ENCODE data around the gene SLAMF7. TPM values are rescaled to one million over a fixed set of nuclear protein-coding genes. Genes with fewer than 3 reads are reported as not detected.
"Not testable (repeated sequence)": the region's sequence is repeated elsewhere in the genome, so short reads cannot be mapped to it uniquely, and the experiment has no call there.

Gene SLAMF7
- total RNA-seq, 4 donors from 2014 or later = 0.91 to 8.0 (median 4.5) TPM

DNA sequence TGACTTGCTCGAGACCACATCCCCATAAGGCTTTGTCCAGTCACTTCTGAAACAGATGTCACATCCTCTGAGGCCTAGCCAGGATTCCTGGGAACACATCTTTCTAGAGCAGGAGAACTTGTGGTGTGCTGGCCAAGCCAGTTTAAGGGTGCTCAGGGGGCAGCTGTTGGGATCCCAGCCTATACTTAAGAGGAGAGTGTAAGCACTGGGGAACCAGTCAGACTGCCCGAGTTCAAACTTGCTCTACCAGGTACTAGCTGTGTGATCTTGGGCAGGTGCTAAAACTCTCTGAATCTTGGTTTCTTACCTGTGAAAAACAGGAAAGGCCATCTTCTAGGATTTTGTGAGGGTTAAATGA lies 41.3 kb downstream of the SLAMF7 start:
- no peak for DNase-seq (ENCODE audit: low spot score in 2 of 2)
- TF ChIP-seq POLR2A (IDR thresholded peaks at IDR 0.05) = no peak
- TF ChIP-seq, protein P1, sequence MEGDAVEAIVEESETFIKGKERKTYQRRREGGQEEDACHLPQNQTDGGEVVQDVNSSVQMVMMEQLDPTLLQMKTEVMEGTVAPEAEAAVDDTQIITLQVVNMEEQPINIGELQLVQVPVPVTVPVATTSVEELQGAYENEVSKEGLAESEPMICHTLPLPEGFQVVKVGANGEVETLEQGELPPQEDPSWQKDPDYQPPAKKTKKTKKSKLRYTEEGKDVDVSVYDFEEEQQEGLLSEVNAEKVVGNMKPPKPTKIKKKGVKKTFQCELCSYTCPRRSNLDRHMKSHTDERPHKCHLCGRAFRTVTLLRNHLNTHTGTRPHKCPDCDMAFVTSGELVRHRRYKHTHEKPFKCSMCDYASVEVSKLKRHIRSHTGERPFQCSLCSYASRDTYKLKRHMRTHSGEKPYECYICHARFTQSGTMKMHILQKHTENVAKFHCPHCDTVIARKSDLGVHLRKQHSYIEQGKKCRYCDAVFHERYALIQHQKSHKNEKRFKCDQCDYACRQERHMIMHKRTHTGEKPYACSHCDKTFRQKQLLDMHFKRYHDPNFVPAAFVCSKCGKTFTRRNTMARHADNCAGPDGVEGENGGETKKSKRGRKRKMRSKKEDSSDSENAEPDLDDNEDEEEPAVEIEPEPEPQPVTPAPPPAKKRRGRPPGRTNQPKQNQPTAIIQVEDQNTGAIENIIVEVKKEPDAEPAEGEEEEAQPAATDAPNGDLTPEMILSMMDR (IDR thresholded peaks at IDR 0.05) = no peak
- 71 to 79% methylated on average over 2 of the region's 2 CpGs for WGBS, 2 donors
- intact Hi-C loops (cut with DNase I; ENCODE audit: low total_unique reads) = no loop called here
- H3K4me3 ChIP-seq (ENCODE audit: low read depth, poor library complexity, severe bottlenecking) = no peak overlapping the region

DNA sequence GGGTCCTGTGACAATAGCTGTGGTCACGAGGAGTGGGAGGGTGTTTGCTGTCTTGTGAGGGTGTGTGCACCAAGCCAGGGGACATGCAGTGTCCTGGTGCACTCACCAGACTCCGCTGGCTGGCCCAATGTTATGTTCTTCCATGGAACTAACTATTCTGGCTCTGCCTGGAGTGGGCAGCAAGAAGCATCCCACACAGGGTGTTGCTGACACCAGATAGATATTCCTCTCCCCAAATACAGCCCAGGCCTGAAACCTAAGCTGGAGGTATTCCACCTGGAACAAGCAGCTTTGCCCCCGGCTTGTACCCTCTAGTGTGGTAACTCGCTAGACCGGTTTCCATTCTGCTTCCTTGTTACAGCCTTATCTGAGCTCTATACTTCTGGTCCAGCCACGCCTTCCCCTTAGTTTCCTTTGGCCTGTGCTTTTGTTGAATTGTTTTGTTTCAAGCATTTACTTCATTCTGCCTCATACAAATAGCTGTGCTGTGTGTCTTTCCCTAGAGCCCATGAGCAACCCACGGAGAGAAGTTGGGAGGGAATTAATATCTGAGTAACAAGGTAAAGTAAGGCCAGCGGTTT lies 42.2 kb downstream of the SLAMF7 start:
- WGBS, 2 donors = 45 to 49% methylated on average over 8 of the region's 8 CpGs
- intact Hi-C loops (cut with DNase I; ENCODE audit: low total_unique reads) = no loop called here
- no peak for DNase-seq (ENCODE audit: low spot score in 2 of 2)
- TF ChIP-seq POLR2A (IDR thresholded peaks at IDR 0.05) = no peak
- TF ChIP-seq, protein P1 (IDR thresholded peaks at IDR 0.05) = no peak
- H3K4me3 ChIP-seq (ENCODE audit: low read depth, poor library complexity, severe bottlenecking) = no peak overlapping the region

DNA sequence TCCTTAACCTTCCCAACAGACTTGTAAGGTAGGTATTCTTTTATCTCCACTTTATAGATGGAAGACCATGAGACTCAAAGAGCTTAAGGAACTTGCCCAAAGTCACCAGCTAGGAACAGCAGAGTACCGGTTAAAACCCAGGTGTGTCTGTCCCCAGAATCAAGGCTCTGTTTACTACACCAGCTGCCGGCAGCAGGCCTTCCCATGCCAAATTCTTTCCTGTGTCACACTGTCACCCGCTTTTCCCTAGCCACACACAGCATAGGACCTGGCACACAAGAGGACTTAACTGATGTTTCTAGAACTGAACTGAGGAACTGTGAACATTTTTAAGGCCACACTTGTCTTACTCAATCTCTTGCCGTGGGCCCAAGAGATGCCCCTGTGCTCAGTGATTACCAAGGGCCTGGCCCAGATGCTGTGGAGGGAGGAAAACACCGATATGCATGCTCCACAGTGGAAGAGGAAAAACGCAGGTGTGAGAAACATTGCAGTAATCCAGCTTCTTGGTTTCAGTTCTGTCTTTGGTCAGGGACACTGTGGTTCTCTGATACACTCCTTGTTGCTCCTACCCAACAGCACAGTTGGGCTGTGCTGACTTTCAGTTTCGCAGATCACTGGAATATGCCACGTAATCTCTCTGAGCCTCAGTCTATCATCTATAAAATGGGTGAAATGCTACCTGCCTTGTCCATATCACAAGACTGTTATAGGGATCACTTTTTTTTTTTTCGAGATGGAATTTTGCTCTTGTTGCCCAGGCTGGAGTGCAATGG lies 43.1 kb downstream of the SLAMF7 start:
- WGBS, 2 donors = 65 to 68% methylated on average over 9 of the region's 9 CpGs
- no peak overlapping the region for H3K4me3 ChIP-seq (ENCODE audit: low read depth, poor library complexity, severe bottlenecking)
- no peak for TF ChIP-seq POLR2A (IDR thresholded peaks at IDR 0.05)
- TF ChIP-seq, protein P1 (IDR thresholded peaks at IDR 0.05) = no peak
- intact Hi-C loops (cut with DNase I; ENCODE audit: low total_unique reads) = no loop called here
- DNase-seq (ENCODE audit: low spot score in 2 of 2) = no peak

DNA sequence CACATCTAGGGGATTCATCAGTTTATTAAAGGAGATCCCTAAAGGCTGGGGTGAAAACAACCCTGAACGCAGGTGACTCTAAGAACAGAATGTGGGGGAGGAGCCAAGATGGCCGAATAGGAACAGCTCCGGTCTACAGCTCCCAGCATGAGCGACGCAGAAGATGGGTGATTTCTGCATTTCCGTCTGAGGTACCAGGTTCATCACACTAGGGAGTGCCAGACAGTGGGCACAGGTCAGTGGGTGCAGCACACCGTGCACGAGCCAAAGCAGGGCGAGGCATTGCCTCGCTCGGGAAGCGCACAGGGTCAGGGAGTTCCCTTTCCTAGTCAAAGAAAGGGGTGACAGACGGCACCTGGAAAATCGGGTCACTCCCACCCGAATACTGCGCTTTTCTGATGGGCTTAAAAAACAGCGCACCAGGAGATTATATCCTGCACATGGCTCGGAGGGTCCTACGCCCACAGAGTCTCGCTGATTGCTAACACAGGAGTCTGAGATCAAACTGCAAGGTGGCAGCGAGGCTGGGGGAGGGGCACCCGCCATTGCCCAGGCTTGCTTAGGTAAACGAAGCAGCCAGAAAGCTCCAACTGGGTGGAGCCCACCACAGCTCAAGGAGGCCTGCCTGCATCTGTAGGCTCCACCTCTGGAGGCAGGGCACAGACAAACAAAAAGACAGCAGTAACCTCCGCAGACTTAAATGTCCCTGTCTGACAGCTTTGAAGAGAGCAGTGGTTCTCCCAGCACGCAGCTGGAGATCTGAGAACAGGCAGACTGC lies 44.1 kb downstream of the SLAMF7 start:
- DNase-seq (ENCODE audit: low spot score in 2 of 2); H3K4me3 ChIP-seq (ENCODE audit: low read depth, poor library complexity, severe bottlenecking); intact Hi-C loops (cut with DNase I; ENCODE audit: low total_unique reads): not testable (repeated sequence)
- WGBS, 2 donors = 63 to 67% methylated on average over 20 to 24 of the region's 25 CpGs

DNA sequence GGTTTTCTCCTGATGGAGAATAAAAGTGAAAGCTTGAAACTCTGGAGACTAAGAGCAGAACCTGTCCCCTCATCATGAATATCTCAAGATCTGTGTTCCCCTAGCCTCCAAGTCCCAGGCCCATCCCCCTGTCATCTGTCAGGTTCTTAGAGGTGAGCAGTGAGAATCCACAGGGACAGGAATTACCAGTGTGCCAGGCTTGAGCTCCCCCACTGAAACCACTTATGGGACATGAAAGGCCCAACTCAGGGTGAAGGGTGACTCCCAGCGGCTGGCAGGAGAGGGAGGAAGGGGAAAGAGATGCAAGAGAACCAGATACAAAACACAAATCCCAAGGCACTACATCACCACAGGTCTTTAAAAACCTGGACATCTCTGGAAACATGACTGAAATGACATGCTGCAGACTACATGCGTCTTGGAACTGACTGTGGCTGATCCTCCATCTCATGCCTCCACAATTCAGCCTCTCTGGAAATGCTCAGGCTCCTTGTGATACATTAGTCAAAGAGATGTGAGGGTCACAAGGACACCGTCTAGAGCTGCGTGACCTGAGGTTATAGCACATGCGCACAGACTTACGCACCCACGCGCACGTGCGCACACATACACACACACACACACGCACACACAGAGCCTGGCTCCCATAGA lies 50.1 kb downstream of the SLAMF7 start:
- intact Hi-C loops (cut with DNase I; ENCODE audit: low total_unique reads) = no loop called here
- TF ChIP-seq POLR2A (IDR thresholded peaks at IDR 0.05) = no peak
- TF ChIP-seq, protein P1 (IDR thresholded peaks at IDR 0.05) = no peak
- no peak for DNase-seq (ENCODE audit: low spot score in 2 of 2)
- no peak overlapping the region for H3K4me3 ChIP-seq (ENCODE audit: low read depth, poor library complexity, severe bottlenecking)
- 96% methylated on average over 11 of the region's 11 CpGs for WGBS, 2 donors
